HG03469 (cell line): ENCODE results near the gene IQCE.

Source experiments
- ATAC-seq: cut with Tn5 transposase; IDR thresholded peaks from one replicate; pipeline ENCODE4 v1.9.1; 2021; ENCODE audit warnings: mild to moderate bottlenecking, moderate library complexity, moderate number of reproducible peaks; ENCODE audit not compliant: unreplicated experiment

Gene IQCE

GRCh38 chr7:2629746-2630681 is 71.2 kb downstream of the IQCE start:
- ATAC-seq = no peak

DNA sequence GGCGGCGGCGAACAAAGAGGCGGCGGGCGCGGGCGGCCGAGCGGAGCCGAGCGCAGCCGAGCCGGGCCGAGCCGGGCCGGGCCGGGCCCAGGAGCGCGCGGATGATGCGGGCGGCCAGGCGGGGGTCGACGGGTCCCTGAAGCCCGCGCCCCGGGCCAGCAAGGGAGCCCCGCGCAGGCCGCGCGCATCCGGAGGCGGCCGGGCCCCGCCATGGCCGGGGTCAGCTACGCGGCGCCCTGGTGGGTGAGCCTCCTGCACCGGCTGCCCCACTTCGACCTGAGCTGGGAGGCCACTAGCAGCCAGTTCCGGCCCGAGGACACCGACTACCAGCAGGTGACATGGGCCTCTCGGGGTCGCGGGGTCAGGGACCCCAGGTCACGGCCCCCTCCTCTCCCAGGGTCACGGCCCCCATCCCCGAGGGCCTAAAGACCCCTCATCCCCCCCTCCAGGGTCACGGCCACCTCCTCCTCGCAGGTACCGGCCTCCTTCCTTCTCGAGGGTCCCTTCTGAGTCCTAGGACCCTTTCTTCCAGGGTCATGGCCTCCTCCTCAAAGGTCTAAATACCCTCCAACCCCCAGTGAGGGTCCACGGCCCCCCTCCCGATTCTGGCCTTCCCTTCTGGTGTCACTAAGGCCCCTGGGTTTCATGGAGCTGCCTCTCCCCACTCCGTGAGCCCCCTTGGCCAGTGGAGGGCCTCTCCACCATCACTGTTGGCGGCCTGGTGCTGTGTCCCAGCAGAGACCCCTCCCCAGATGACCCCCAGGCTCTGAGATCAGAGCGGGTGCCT is 73.4 kb downstream of the IQCE start, which contains the start of gene TTYH3:
Gene TTYH3 (plus strand): TSS at position 41 of the 787 bp plus-strand sequence. CDS start 170 bp downstream, at position 211.
- ATAC-seq = no peak

DNA sequence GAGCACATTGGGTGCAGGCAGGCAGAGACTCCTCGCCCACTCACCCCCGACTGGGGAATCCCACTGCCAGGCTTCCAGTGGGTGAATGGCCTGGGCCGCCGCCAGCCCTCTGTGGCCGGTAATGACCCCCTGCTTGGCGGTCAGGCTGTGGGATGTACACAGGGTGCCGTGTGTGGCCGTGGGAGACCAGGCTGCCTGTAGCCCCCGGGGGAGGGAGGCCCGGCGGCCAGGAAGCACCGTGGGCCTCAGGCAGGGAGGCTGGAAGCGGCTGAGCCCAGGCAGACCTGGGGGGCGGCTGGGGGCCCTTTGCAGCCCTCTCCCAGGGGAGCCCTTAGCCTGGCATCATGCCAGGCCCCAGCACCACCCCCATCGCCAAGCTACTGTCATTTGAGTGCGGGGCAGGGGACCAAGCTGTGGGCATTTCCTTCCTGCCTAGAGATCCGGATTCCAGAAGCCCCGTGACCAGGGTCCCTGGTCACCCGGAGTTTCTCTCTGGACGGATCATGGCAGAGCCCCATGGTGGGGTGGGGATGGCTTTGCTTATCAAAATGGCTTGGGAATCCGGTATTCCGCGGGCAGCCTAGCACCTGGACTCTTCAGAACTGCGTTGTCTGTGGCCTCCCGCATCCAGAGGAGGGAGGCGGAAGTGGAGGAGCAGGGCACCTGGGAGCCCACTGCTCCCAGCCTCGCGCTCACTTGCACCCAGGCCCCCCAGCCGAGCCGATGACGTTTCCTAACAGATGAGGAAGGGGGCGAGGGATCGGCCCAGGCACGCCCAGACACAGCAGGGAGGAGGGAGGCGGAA is 74.2 kb downstream of the IQCE start:
- ATAC-seq = no peak

GRCh38 chr7:2633538-2634266 is 74.9 kb downstream of the IQCE start:
- no peak for ATAC-seq

GRCh38 chr7:2634267-2635145 is 75.7 kb downstream of the IQCE start:
- ATAC-seq = no peak

DNA sequence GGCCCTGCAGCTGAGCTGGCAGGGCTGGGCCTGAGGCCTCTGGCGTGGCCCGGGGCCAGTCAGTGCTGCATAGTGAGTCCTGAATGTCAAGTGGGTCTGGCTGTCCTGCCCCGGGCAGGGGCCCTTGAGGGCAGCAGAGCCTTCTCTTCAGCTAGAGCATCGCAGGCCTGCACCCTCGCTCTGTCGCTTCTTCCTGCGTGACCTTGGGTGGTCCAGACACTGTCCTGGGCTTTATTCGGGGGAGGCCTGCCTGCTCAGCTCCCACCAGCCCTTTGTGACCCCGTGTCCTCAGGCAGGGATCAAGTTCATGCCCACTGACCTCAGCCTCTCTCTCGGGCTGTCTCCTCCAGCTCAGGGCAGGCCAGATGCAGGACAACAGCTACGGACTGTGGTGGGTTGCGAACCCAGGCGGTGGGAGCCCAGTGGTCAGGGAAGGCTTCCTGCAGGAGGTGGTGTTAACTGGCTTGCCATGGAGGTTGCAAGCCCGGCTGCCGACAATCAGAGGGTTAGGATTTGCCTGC is 76.4 kb downstream of the IQCE start:
- no peak for ATAC-seq

GRCh38 chr7:2635810-2636701 is 77.3 kb downstream of the IQCE start:
- ATAC-seq = no peak

- ATAC-seq = no peak
These were observed 78.3 kb downstream of the IQCE start for GRCh38 chr7:2637066-2637471.

GRCh38 chr7:2637505-2638223 is 78.9 kb downstream of the IQCE start:
- no peak for ATAC-seq

DNA sequence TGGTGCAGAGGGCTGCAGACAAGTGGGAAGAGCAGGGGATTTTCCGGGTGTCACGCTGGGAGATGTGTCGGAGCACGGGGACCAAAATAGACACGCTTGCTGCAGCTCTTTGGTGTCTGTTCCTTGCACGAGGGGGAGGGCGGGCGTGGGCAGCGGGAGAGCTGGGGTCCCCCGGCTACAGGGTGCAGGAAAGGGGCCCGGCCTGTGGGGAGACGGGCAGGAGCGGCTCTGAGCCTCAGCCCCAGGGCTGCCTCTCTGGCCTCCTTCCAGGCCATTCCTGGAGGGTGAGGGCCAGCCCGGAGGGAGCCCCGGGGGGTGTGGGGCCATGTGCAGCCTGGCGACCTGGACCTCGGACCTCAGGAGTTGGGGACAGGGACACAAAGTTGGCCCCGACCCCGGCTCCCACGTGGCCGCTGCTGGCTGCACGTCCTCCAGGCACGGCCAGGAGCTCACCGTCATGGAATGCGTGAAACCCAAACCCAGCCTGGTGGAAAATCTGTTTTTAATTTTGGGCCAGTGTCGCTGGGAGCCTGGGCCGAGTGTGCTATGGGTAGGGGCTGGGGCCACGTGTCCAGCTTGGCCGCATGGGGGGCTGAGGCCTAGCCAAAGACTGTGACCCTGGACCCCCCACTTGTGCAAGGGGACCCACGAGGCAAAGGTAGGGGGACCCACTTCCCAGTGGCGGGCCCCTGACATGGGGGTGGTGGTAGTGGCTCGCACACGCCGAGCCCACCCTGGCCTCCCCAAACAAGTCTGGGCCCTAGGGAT is 79.6 kb downstream of the IQCE start:
- no peak for ATAC-seq

DNA sequence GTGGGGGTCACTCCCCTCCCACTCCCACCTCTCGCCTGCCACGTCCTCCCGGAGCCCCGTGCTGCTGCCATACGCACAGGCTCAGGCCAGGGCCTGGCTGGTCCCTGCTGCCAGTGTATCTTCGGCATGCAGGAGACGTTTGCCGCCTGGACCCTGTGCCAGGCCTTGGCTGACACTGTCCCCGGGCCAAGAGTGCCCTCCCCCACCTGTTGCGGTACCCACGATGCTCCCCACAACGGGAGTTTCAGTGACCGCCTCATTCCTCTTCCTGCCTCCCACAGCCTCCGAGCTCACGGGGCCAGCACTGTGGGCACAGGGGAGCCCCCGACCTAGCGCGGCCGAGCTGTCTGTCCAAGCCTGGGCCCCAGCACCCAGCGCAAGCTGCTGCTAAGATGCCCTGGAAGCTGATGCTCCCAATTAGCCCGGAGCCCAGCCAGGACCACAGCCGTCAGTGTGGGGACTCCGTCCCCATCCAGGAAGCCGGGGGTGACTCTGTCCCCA is 80.5 kb downstream of the IQCE start:
- no peak for ATAC-seq

GRCh38 chr7:2639695-2640481 is 81.1 kb downstream of the IQCE start:
- ATAC-seq = no peak

DNA sequence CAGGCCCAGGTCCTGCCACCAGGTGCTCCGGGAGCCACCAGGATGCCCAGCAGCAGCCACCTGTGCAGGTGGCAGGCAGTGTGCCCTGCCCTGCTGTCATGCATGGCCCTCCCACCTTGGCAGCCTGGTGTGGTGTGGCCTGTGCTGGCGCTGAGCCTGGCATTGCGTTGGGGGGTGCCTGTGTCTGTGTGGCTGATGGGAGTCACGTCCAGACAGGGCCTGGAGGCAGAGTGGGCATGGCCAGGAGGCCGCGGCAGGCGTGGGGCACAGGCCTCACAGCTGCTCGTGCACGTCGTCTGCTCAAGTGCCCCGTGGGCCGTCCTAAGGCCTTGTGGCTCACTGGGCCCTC is 81.7 kb downstream of the IQCE start:
- ATAC-seq = no peak

GRCh38 chr7:2640846-2641316 is 82.1 kb downstream of the IQCE start:
- no peak for ATAC-seq
